Kidney capillary endothelial cell (primary cell): ENCODE measurements around the gene SLC16A7.

Source experiments
- DNase-seq: peaks from one replicate; pipeline ENCODE4 v3.0.0-alpha.2; 2018; ENCODE audit warnings: low spot score

Gene SLC16A7

GRCh38 chr12:59668674-59669073 is 72.8 kb downstream of the SLC16A7 start:
- no peak for DNase-seq

- DNase-seq: no peak
Observed at GRCh38 chr12:59672273-59672672, 76.4 kb downstream of the SLC16A7 start.

GRCh38 chr12:59675461-59675860 is 79.6 kb downstream of the SLC16A7 start:
- DNase-seq: no peak

GRCh38 chr12:59677857-59678256 is 82.0 kb downstream of the SLC16A7 start:
- no peak for DNase-seq

GRCh38 chr12:59678759-59679411 is 83.1 kb downstream of the SLC16A7 start:
- no peak for DNase-seq

GRCh38 chr12:59689776-59690175 is 93.9 kb downstream of the SLC16A7 start:
- no peak for DNase-seq

GRCh38 chr12:59695379-59695778 is 99.5 kb downstream of the SLC16A7 start:
- DNase-seq: no peak

GRCh38 chr12:59698600-59698999 is 102.8 kb downstream of the SLC16A7 start:
- no peak for DNase-seq

GRCh38 chr12:59699421-59700152 is 103.8 kb downstream of the SLC16A7 start:
- no peak for DNase-seq

GRCh38 chr12:59700153-59700450 is 104.3 kb downstream of the SLC16A7 start:
- DNase-seq: no peak

GRCh38 chr12:59708064-59708463 is 112.2 kb downstream of the SLC16A7 start:
- no peak for DNase-seq

- DNase-seq: no peak
Observed at GRCh38 chr12:59708484-59708883, 112.7 kb downstream of the SLC16A7 start.

GRCh38 chr12:59710004-59710628 is 114.3 kb downstream of the SLC16A7 start:
- no peak for DNase-seq

- no peak for DNase-seq
Observed at GRCh38 chr12:59710964-59711363, 115.1 kb downstream of the SLC16A7 start.

- DNase-seq: no peak
Observed at GRCh38 chr12:59715434-59715833, 119.6 kb downstream of the SLC16A7 start.

GRCh38 chr12:59716043-59716442 is 120.2 kb downstream of the SLC16A7 start:
- no peak for DNase-seq

- no peak for DNase-seq
Observed at GRCh38 chr12:59717436-59717835, 121.6 kb downstream of the SLC16A7 start.

- no peak for DNase-seq
Observed at GRCh38 chr12:59719701-59720100, 123.9 kb downstream of the SLC16A7 start.

GRCh38 chr12:59723520-59723919 is 127.7 kb downstream of the SLC16A7 start:
- no peak for DNase-seq

GRCh38 chr12:59724011-59724695 is 128.3 kb downstream of the SLC16A7 start:
- no peak for DNase-seq

- DNase-seq: no peak
Observed at GRCh38 chr12:59733200-59733599, 137.4 kb downstream of the SLC16A7 start.

- no peak for DNase-seq
Observed at GRCh38 chr12:59734371-59734770, 138.5 kb downstream of the SLC16A7 start.

GRCh38 chr12:59735231-59735630 is 139.4 kb downstream of the SLC16A7 start:
- no peak for DNase-seq
